ENCODE results near the gene DIDO1.
A peak's percentile ranks its signal among the peaks of the same experiment; 100 is the strongest.
"Not testable (repeated sequence)": the region's sequence is repeated elsewhere in the genome, so short reads cannot be mapped to it uniquely, and the experiment has no call there.

Gene DIDO1

DNA sequence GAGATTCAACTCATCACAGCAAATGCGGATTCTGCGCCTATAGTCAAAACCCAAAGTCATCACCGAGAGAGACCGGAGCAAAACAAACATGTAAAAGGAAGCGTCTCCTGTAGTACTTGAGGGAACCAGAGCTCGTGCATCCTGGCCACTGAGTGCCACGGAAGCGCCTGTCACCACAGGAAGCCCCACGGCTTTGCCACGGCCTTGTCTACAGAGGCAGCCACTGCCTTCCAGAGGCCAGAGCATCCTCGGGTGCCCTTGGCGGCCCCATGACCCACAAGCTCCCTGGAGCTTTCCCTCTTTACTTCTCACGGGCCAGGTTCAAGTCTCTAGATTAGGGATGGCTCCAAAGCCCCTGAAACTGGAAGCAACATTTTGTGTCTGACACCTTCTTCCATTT is 72.2 kb downstream of the DIDO1 start:
- no peak for DNase-seq (ENCODE audit: low spot score)

DNA sequence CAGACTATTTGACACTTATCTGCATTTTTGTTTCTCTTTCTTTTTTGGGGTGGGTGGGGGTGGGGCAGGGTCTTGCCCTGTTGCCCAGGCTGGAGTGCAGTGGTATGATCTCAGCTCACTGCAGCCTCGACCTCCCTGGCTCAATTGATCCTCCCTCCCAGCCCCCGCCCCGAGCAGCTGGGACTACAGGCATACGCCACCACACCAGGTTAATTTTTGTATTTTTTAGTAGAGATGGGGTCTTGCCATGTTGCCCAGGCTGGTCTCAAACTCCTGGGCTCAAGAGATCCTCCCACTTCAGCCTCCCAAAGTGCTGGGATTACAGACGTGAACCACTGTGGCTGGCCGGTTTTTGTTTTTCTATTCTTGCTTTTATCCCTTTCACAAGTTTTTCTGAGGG is 73.0 kb downstream of the DIDO1 start:
- not testable (repeated sequence) for DNase-seq (ENCODE audit: low spot score)

DNA sequence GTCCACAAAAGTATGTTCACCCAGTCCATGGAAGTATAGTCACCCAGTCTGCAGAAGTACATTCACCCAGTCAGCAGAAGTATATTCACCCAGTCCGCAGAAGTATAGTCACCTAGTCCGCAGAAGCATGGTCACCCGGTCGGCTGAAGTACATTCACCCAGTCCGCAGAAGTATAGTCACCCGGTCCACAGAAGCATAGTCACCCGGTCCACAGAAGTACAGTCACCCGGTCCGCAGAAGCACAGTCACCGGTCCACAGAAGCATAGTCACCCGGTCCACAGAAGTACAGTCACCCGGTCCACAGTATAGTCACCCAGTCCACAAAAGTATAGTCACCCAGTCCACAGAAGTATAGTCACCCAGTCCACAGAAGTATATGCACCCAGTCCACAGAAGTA is 73.5 kb downstream of the DIDO1 start:
- peak; percentile 88 for DNase-seq (ENCODE audit: low spot score)

DNA sequence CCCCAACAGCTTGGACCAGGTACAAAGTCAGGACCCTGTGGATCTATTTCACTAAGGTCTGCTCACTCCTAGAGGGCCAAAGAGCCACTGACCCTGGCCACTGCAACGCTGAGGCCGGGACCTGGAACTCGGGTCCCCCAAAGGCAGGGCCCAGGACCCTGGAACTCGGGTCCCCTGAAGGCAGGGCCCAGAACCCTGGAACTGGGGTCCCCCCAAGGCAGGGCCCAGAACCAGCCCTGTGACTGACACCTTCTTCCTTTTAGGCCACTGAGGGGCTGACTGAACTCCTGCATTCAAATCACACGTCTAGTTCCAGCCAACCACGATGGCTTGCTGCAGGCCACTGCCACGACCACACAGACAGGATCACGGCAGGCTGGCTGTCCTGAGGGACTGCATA is 74.1 kb downstream of the DIDO1 start:
- DNase-seq (ENCODE audit: low spot score): no peak

GRCh38 chr20:62850333-62850974 is 75.9 kb downstream of the DIDO1 start:
- DNase-seq (ENCODE audit: low spot score): no peak

DNA sequence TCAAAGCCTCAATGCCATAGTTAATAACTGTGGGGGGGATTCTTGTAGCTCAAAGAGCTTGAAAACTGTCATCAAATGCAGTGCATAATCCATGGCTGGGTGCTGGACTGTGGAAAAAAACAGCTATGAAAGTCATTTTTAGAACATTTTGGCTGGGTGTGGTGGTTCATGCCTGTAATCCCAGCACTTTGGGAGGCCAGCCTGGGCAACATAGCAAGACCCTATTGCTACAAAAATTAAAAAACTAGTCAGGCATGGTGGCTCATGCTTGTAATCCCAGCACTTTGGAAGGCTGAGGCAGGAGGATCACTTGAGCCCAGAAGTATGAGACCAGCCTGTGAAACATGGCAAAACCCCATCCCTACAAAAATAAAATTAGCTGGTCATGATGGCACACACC is 76.9 kb downstream of the DIDO1 start:
- DNase-seq (ENCODE audit: low spot score): no peak

- DNase-seq (ENCODE audit: low spot score): not testable (repeated sequence)
Observed at GRCh38 chr20:62848917-62849316, 77.4 kb downstream of the DIDO1 start.

DNA sequence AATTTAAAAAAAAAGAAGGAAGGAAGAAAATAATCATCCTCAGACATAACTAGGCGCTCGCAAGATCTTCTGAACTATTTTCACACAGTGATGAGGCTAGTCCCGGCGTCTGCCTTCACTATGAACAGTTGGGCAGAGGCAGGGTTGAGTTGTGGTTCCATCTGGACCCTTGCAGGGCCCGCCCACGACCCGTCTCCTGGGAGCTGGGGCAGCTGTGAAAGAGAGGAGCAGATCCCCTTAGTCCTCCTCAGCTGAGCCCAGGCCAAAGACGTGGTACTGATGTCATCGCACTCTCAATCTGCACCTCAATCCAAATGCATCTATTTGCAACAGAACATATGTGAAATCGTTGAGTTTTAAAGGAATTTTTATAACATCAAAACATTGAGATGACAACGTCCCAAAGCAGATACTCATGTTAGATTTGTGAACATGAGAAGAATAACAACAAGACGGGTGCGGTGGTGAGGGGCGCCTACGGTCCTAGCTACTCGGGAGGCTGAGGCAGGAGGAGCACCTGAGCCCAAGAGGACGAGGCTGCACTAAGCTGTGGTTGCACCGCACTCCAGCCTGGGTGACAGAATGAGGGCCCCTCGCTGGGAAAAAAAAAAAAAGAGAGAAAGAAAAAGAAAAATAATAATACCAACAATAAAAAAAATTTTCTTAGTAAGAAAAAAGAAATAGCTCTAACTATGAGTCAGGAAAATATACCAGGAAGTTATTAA is 80.0 kb downstream of the DIDO1 start:
- DNase-seq (ENCODE audit: low spot score): no peak

DNA sequence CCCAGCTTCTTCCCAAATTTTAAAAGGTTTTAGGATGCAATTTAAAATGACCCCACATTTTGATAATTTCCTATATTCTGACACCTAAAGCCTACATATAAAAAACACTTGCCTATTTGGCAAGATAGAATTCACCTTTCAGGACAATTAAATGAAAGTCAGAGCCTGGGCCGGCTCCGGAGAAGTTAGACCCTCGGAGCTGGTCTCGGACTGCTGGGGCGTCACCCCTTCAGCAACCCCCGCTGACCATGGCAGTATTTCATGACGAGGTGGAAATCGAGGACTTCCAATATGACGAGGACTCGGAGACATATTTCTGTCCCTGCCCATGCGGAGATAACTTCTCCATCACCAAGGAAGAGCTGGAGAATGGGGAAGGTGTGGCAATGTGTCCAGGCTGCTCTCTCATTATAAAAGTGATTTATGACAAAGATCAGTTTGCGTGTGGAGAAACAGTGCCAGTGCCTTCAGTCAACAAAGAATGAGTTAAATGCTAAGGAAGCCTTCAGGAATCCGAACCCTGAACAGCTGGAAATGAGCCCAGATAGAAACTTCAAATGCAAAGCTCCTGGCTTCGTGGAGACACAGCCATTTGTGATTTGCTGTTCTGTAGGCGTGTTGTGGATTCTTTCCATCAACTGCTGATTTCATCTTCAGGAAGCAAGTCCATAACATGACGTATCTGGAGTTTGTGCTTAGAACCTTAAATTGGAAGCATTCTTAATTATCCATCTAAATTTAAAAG is 80.7 kb downstream of the DIDO1 start:
- no peak for DNase-seq (ENCODE audit: low spot score)

- no peak for DNase-seq (ENCODE audit: low spot score)
Observed at GRCh38 chr20:62844182-62844581, 82.1 kb downstream of the DIDO1 start.

DNA sequence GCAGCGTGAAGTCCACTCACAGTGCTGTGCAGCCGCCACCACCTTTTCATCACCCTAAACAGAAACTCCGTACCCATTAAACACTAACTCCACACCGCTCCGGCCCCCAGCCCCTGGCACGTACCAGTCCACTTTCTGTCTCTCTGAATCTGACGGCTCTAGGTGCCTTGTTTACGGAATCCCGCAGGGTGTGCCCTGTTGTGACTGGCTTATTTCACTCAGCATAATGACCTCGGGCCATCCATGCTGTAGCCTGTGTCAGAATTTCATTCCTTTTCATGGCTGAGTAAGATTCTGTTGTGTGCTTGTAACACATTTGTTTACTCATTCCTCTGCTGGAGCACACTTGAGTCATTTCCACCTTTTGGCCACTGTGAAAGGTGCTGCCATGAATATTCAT is 82.6 kb downstream of the DIDO1 start:
- DNase-seq (ENCODE audit: low spot score): peak; percentile 71

GRCh38 chr20:62841705-62842212 is 84.5 kb downstream of the DIDO1 start:
- no peak for DNase-seq (ENCODE audit: low spot score)

GRCh38 chr20:62840244-62841197 is 85.8 kb downstream of the DIDO1 start:
- no peak for DNase-seq (ENCODE audit: low spot score)

DNA sequence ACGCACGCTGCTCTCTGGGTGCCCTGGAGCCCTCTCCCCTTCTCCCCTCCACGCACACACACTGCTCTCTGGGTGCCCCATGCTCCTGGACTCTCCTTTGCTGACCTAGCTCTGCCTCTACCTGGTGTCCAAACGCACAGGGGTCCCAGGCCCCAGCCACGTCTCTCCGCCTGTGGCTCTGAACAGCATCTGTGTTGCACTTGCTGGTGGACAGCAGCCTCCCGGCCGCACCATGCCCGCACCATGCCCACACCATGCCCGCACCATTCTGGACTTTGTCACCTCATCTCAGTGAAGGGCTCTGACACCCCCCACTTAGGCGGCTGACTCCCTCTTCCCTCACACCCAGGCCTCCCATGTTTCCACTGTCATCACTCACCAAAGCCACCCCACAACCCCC is 86.5 kb downstream of the DIDO1 start:
- no peak for DNase-seq (ENCODE audit: low spot score)

DNA sequence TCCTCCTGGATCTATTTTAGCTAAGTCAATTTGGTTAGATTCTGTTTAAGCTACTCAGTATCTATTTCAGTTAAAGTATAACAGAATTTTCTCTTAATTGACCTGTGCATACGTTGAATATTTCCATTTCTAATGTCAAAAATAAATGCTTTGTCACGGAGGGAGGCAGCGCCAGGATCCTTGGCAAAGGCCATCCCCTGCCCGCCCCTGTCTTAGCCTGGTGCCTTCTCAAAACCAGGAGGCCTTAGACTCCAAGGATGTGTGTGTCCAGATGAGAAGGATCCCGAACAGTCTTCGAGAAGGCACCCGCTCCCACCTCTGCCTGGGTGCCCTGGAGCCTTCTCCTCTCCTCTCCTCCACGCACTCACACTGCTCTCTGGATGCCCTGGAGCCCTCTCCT is 87.0 kb downstream of the DIDO1 start:
- no peak for DNase-seq (ENCODE audit: low spot score)

DNA sequence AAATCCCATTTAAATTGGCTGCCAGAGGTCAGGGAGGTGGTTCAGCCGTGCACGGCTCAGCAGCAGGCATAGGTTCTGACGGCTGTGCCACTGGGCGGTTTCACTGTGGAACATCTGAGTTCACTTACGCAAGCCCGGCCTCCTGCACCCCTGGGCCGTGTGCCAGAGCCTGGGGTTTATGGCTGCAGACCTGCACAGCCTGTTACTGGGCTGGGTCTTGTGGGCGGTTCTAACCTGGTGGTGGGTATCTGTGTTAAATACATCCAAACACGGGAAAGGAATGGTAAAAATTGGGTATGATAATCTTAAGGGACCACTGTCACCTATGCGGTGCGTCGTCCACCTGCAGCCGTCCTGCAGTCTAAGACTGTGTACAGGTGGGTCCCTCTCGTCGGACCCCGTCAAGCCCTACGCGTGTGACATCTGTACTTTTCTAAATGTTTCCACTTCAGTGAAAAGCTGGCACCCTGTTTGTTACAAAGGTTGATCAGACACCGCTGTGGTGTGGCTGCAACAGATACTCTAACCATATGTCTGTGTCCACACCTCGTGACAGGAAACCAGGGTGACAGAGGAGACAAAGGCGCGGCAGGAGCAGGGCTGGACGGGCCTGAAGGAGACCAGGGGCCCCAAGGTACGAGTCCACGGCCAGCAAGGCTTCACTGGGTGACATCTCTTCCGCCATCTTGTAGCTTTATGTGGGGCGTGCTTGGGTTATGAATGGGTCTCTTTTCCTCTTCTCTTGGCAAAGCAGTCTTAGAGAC is 88.0 kb downstream of the DIDO1 start:
- DNase-seq (ENCODE audit: low spot score): no peak

DNA sequence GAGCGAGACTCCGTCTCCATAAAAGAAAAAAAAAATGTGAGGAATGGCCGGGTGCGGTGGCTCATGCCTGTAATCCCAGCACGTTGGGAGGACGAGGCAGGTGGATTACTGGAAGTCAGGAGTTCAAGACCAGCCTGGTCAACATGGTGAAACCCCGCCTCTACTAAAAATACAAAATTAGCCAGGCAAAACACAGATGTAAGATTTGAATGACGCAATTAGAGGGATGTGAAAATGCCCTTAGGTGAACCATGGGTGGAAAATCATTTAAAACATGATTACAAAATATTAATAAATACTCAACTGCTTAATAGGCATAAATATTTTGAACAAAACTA is 88.5 kb downstream of the DIDO1 start:
- no peak for DNase-seq (ENCODE audit: low spot score)

GRCh38 chr20:62836967-62837490 is 89.3 kb downstream of the DIDO1 start:
- peak; percentile 47 for DNase-seq (ENCODE audit: low spot score)

DNA sequence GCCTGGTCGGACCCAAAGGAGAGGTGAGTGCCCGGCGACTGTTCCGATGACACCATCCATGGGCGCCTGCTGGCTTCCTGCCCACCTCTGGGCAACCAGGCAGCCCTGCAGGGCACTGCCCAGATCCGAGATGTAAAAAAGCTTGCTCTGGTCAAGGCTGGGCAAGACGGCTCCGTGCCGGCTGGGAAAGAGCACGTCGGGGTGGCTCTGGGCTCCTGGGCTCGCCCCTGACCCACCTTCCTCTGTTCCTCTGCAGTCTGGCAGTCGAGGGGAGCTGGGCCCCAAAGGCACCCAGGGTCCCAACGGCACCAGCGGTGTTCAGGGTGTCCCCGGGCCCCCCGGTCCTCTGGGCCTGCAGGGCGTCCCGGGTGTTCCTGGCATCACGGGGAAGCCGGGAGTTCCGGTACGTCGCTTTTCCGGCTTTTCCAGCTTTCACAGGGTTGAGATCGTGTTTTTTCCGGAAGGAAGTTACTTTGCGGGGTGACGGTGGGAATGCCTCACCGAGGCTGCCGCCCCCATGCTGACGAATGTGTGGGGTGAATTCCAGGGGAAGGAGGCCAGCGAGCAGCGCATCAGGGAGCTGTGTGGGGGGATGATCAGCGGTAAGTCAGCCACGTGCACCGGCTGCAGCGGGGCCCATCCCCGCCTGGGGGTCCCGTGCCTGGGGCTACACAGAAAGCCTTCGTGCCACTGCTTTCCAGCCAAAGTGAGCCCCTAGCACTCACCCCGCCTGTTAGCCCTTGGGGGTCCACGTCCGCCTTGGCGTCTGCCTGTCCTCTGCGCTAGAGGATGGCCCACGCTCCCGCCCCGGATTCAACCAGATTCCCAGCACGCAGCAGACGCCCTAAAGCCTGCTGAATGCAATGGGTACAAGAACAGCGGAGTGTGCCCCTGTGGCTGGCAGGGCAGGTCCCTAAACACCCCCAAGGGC is 90.1 kb downstream of the DIDO1 start:
- DNase-seq (ENCODE audit: low spot score): peak; percentile 98

Data from RKO (cell line).